ENCODE measurements around the gene UBL7.

Gene UBL7

DNA sequence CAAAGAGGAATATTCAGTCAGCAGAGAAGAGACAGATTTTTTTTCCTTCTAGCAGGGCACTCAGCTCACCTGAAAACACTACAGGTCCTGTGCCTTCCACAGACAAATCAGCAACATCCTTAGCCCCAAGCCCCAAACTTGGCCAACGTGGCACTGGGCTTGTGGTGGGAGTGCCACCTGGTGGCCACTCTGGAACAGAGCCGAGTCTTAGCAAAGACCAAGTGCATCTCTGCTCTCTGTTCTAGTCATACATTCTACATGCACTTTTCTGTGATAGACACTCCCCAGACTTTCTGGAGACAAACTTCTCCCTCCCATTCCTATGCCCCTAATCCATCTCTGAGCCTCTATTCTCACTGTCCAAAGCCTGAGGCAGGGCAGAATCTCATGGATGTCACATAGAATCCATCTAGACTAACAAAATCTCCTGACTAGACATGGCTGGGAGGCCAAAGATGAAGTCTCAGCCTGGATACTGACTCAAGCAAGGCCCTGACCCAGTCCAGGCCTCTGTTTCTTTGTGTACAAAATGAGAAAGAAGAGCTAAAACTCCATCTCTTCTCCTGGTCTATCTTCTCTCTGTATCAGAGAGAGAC, 22.1 kb downstream of the UBL7 start:
- peak; percentile 40 for DNase-seq (ENCODE audit: low read depth)

GRCh38 chr15:74438206-74438605, 22.8 kb downstream of the UBL7 start:
- no peak for DNase-seq (ENCODE audit: low read depth)

GRCh38 chr15:74434263-74435136, 26.5 kb downstream of the UBL7 start:
- no peak for DNase-seq (ENCODE audit: low read depth)

GRCh38 chr15:74433592-74434262, 27.2 kb downstream of the UBL7 start, which contains the start of gene SEMA7A:
SEMA7A (minus strand) TSS chr15:74433958; CDS start chr15:74433918, 40 bp downstream.
- DNase-seq (ENCODE audit: low read depth): peak; percentile 42

GRCh38 chr15:74432968-74433591, 27.9 kb downstream of the UBL7 start:
- DNase-seq (ENCODE audit: low read depth): no peak

DNA sequence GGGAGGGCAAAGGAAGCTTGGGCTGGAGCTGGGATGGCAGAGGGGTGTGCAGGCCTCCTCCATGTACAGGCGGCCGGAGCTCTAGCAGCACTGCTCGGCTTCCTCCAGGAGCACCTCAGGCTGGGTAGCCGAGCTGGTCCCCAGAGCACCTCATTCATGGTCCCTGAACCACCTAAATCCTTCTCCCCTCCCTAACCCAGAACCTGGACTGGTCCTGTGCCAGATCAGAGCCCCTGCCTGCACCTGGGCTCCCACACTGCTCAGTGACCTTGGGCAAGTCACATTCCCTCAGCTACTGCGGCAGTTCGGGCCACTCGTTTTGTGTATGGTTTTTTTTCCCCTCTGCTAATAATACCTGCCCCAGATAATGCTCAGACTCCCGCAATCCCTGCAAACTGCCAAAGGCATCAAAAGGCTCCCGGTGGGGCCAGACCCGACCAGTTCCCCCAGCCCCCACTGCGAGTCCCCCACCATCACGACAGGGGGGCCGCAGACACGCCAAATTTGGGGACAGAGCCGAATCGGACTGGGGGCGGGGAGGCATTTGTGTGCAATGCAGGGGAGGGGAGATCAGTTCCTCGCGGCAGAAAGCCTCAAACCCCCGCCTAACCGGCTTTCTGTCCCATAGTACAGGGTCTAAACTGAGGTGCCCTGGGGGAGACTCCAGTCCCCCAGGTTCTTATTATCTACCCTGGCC, 28.5 kb downstream of the UBL7 start:
- DNase-seq (ENCODE audit: low read depth): no peak

GRCh38 chr15:74431645-74432044, 29.3 kb downstream of the UBL7 start:
- no peak for DNase-seq (ENCODE audit: low read depth)

GRCh38 chr15:74431116-74431515, 29.8 kb downstream of the UBL7 start:
- no peak for DNase-seq (ENCODE audit: low read depth)

DNA sequence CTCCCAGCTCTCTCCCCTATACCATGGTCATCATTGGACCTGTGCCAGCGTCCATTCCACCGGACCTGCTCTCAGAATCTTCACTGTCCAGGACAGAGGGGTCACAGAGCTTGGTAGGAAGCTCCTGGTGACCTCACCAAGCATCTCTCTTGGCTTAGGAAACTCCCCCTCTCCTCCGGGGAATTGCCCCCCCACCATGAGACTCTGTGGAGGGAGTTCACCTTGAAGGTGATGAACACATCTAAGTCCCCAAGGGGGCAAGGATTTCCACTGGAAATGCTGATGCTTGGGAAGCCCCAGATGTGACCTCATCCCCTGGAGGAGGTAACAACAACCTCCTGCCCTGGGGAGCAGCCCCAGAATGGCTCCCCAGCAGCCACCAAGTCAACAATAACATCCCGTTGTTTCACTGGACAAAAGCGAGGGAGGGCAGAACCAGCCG, 30.4 kb downstream of the UBL7 start:
- DNase-seq (ENCODE audit: low read depth): no peak

- DNase-seq (ENCODE audit: low read depth): no peak
Observed at GRCh38 chr15:74429781-74430400, 31.1 kb downstream of the UBL7 start.

- no peak for DNase-seq (ENCODE audit: low read depth)
Observed at GRCh38 chr15:74428970-74429780, 31.8 kb downstream of the UBL7 start.

GRCh38 chr15:74428442-74428787, 32.5 kb downstream of the UBL7 start:
- DNase-seq (ENCODE audit: low read depth): no peak

GRCh38 chr15:74427607-74428441, 33.1 kb downstream of the UBL7 start:
- no peak for DNase-seq (ENCODE audit: low read depth)

DNA sequence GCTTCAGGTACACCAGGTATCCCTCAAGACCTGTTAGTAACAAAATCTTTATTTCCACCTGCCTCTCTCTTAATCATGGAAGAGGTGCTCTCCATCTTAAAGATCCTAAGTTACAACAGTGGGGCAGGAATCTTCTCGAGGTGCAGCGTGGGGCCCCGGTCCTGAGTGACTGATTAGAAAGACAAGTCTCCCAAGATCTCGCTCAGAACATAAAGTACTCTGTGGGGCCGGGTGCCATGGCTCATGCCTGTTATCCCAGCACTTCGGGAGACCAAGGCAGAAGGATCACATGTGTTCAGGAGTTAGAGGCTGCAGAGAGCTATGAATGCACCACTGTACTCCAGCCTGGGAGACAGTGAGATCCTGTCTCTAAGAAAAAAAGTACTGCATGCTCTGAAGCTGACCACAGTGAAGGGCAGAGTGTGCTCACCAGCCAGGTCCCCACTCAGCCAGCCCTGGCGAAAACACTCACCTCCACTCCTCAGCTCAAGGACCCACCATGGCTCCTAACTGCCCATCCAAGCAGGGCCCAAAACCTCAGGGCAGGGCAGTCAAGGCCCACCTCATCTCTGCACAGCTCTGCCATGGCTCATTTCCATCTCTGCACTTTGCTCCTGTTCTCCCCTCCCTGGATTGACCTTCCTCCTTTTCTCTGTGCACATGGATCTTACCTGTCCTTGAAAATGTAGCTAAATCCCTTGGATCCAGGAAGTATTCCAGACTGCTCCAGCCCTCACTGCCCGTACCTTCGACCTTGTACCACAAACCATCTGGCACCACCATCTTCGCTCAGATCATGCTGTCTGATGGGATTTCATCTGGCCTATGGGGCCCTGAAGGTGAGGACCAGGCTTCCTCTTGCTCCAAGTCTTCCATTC, 34.3 kb downstream of the UBL7 start:
- DNase-seq (ENCODE audit: low read depth): no peak

GRCh38 chr15:74425630-74426029, 35.3 kb downstream of the UBL7 start:
- DNase-seq (ENCODE audit: low read depth): no peak

DNA sequence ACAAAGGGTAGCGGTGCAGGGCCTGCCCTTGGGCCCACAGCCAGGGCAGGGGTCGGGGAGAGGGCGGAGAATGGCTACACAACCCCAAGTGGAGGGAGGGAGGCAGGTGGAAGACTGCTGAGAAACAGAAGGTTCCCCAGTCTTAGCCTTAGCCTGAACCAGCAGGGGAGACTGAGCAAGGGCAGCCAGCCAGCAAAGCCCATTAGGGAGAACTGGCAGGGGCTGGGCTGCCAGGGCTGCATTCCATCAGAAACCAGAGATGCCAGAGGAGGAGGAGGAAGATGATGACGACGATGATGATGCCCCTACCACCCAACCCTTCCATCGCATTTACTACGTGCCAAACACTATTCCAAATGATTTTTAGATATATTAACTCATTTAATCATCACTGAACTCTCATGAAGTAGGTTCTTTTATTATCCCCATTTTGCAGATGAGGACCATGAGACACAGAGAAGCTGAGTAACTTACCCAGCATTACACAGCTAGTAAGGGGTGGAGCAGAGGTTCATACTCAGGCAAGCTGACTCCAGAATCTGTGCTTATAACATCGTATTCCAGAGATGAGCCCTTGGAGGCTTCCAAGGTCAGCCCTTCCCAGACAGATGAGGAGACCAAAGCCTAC, 35.9 kb downstream of the UBL7 start:
- no peak for DNase-seq (ENCODE audit: low read depth)

GRCh38 chr15:74423431-74424257, 37.3 kb downstream of the UBL7 start:
- DNase-seq (ENCODE audit: low read depth): no peak

Data from T-helper 22 cell (primary cell).